T1000 (cell line): ENCODE measurements around the gene TOX2.
A peak's percentile ranks its signal among the peaks of the same experiment; 100 is the strongest.

ENCODE experiments used
- DNase-seq: peaks from one replicate; lab custom pipeline; 2025; ENCODE audit warnings: mixed read lengths; lab: John Stamatoyannopoulos, UW

The TOX2 gene

DNA sequence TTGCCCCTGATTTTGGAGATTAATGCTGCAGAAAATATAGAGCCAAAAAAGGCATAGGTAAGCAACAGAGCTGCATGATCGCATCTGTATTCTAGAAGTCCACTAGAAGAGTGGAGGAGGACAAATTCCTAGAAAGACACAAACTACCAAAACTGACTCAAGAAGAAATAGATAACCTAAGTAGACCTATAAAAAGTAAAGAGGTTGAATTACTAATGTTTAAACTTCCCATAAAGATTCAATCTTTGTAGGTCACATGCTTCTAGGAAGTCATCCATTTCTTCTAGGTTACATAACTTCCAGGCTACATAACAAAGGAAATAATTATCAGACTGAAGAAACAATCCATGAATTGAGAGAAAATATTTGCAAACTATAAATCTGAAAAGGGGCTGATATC, 187.9 kb downstream of the TOX2 start:
- no peak for DNase-seq

DNA sequence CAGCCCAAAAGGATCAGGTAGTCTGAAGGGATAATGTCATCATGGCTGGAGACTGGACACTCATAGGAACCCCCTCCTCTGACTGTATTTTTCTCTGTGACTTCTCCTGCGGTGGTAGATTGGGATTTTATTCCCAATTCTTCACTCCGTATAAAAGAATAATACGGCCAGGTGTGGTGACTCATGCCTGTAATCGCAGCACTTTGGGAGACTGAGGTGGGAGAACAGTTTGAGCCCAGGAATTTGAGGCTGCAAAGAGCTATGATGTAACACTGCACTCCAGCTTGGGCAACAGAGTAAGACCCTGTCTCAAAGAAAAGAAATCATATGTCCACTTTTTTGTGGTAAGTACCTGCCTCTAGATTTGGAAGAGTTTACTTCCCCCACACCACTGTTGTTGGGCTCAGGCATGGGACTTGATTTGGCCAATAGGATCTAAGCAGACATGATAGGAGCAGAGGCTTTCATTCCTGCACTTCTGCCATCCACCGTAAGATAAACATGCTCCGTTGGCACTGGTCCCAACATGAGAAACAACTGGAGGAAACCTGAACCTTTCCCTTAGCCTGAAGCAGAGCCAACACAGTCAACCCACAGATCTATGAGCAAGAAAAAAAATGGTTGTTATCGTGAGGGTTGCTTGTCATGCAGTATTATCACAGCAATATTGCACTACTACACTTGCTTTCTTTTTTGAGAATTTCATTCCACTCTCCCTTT, 190.3 kb downstream of the TOX2 start:
- peak; percentile 56 for DNase-seq

DNA sequence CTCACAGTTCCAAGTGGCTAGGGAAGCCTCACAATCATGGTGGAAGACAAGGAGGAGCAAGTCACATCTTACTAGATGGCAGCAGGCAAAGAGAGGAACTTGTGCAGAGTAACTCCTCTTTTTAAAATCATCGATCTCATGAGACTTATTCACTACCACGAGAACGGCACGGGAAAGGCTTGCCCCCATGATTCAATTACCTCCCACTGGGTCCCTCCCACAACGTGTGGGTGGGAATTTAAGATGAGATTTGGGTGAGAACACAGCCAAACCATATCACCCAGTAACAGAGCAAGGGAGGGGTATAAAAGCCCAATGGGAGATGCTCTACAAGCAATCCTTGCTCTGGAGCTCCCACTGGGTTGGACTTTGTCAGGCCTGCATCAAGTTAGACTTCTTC, 192.0 kb downstream of the TOX2 start:
- no peak for DNase-seq

DNA sequence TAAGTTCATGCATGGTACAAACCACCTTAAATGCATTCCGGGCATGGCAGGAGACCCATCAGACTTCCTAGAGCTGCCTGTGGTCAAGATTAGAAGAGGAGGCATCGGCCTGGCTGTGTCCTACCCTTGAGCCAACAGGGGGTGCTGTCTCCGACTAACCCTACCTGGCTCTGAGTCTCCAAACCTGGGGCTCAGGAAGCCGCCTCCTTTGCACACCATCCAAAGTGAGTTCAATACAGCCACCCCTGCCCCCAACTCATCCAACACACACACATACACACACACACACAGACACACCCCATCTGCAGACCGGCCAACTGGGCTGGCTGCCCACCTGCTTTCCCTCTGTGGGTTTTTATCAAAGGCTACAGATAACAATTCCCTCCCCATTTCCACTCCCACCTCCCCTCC, 195.3 kb downstream of the TOX2 start:
- DNase-seq, result no peak

DNA sequence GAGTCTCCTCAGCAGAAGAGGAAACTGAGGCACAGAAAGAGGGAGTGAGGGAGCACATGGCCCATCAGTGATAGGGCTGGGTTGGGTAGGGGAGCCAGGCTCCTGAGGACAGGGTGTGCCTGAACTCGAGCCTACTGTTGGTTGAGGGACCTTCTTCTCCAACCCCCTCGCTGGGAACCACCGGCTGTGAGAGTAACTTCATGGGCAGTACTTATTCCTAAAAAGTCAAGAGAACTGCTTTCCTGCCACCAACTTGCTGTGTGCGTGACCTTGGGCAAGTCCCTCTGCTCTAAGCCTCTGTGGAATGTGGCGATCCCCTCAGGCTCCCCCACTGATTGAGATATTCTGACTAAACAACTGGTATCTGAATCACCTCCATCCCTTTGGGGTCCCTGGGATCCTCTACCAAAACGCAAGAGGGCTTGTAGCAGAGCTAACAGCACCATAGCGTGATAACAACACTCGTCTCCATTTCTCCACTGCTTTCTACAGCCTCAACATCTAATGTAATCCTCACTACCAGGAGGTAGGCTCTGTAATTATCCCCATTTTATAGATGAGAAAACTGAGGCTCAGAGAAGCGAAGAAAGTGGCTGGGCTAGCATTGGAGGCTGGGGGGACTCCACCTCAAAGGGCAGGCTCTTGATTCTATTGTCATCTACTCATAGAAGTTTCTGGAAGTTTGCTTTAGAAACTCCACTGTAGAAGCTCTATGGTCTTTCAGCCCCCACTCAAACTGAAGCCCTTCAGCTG, 196.3 kb downstream of the TOX2 start:
- no peak for DNase-seq

DNA sequence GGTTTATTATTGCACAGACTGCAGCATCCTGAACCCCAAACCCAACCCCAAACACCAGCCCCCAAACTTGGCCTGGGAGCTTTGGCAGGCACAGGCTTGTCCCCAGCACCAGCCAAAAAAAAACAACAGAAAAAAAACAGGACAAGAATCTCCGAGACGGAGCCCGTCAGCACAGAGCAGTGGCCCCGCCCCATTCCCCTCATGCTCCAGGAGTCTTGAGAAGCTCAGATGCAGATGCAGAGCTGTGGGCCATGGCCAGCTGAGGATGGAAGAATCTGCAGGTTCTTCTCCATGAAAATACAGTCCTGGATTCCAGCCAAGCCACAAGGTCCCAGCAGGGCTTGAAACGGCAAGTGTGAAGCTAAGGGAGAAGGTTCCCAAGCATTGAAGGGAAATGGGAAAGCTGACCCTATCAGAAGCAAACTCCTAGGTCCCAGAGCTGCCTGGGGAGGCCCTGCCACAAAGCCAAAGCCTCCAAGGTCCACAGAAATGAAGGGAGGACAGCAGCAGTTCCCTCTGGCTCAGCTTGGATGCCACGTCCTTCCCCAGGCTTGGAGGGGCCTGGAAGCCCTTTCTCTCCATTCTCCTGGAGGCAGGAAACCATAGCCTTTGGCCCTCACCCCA, 197.2 kb downstream of the TOX2 start:
- no peak for DNase-seq

DNA sequence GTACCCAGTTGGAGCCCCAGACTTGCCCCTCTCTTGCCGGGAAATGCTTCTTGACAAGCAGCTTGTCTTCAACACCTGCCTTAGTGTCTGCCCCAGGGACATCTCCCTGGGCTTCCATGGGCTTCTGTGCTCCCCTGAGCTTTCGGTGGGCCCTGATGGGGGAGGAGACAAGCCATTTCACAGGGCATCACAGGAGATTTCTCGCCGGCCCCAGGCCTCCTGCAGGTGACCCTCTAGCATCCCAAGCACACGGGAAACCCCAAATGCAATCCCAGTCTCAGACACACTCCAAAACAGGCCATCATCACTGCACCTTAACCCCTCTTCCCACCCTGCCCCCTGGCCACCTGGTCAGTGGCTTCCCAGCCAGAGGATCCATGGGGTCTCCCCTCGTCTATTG, 197.8 kb downstream of the TOX2 start:
- DNase-seq, result no peak

DNA sequence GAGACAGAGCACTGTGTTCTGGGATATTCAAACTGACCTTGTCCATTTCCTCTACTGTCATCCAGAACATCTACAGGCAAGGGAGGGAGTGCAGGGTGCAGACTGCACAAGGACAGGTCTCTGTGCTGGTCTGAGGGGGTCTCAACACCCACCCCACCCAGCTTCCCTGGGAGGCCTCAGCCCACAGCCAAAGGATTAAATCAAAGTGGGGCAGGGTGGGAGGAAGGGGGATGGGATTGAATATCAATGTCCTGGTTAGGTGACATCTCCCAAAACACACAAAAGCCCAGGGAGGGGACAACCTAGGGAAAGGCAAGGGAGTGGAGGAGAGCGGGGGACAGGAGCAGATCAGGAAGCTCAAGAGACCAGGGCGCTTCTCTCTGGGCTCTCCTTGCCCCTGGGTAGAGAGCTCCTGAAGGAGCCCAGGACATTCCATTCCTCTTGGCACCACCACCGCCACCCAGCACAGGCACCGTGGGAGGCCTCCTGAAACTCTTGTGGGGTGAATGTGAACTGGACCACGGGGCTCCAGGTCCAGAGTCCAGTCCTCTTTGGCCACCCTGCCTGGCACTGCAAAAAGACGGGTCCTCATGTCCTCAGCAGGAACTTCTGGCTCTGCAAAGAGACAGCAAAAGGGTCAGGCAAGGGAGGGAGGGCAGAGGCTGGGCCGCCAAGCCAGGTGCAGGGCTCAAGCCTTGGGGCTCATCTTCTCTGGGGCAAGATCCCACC, 198.4 kb downstream of the TOX2 start:
- no peak for DNase-seq

DNA sequence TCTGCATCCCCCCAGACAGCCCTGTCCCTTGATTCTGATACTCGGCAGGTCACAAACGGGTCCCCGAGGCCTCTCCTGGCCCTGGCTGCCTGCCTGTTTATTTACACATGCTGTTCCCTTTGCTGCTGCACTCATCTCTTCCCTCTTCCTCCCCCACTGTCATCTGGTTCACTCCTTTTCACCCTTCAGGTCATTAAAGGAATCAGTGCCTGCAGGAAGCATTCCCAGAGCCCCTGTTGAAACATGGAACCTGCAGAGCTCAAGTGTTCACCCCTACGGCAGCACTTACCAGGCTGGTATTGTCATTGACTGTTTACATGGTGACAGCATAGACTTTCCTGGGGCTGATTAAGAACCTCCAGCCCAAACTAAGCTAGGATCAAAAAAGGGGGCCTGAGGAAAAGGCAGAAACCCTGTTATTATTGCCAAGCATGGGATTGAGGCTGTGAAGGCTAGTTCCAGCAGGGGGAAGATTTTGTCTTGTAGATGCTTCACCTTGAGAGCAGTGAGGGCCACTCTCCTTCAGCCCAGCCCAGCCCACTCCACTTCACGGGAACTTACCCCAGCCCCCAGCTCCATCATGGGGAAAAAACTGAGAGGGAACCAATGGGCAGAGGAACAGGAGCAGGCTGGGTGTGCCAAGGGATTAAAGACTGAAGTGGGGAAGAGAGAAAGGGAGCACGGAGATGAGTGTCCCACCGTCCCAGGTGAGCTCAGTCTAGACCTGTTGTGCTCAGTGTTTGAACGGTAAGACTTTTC, 199.1 kb downstream of the TOX2 start:
- no peak for DNase-seq

DNA sequence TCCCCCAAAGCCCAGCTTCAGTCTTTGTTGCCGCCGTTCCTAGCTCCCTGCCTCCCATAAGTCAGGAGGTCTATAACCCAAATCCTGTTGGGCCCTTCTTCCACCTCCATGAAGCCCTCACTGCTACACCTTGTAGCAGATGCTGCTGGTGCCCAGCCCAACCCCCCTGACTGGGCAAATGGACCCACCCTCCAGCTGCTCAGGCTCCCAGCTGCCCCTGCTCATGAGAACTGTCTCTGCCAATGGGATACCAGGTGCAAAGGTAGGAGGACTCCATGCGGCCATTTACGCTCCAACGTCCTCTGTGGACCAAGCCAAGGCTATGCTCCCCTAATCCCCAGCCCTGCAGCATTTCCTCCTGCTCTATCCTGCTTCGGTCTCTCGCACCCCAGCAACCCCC, 200.5 kb downstream of the TOX2 start:
- DNase-seq, result no peak

DNA sequence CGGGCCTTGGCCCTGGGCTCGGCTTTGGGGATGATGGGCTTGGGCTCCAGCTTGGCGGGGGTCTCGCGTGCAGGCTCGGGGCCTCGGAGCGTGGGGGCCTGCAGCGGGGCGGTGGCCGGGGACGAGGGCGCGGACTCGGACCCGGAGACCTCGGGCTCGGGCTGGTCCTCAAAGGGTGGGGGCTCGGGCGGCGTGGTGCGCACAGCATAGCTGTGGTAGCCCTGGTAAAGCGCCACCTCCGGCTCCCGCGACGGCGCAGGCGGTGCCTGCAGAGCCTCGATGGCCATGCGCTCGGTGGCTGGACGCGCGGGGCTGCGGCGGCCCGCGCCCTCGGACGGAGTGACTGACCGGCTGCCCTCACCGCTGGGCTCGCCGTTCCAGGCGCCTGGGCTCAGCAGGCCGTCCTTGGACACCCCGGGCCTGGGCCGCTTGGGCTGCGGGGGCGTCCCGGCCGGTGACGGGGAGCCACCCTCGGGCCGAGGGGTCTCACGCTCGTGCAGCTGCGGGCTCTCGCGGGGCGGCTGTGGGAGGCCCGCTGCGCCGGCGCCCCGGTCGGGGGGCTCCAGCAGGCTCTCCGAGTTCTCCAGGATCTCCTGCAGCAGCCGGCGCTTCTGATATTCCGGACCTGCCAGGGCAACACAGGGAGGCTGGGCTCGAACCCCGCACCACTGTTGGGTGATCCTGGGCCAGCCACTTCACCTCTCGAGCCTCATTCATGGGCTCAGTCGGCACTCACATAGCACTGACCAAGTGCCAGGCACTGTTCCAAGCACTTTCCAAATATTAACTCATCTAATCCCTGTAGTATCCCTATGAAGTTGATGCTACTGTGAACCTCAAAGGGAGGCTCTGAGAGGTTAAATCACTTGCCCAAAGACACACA, 201.4 kb downstream of the TOX2 start:
- DNase-seq, result no peak

DNA sequence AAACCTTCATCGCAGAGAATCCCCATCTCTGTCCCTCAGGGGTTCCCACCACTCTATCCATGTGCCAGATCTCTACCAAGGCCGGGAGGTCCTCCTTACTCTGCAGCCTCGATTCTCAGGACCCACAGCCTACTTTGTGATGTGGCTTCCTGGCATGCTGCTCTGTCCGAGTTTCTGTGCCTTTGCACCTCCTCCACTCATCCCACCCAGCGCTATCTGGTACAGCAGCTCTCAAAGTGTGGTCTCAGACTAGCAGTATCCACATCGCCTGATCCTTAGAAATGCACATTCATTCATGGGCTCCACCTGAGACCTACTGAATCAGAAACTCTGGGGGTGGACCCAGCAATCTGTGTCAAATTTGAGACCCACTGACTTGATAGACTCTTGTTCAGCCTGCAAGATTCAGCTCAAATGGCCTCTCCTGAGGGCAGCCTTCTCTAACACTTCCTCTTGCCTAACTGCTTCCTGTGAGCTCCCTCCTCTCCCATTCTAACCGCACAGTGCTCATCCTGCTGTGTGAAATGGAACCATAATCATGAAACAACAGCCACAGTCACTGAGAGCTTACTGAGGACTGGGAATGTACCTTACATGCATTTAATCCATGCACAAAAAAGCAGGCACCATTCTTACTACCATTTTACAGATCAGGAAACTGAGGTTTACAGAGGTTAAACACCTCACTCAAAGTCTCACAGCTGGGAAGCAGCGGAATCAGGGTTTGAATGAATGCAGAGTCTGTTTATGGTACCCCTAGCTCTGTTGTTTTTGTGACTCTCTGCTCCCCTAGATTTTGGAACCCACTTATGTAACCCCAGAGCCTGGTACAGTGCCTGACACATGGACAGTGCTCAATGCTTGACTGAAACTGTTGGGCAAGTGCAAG, 202.9 kb downstream of the TOX2 start:
- no peak for DNase-seq

DNA sequence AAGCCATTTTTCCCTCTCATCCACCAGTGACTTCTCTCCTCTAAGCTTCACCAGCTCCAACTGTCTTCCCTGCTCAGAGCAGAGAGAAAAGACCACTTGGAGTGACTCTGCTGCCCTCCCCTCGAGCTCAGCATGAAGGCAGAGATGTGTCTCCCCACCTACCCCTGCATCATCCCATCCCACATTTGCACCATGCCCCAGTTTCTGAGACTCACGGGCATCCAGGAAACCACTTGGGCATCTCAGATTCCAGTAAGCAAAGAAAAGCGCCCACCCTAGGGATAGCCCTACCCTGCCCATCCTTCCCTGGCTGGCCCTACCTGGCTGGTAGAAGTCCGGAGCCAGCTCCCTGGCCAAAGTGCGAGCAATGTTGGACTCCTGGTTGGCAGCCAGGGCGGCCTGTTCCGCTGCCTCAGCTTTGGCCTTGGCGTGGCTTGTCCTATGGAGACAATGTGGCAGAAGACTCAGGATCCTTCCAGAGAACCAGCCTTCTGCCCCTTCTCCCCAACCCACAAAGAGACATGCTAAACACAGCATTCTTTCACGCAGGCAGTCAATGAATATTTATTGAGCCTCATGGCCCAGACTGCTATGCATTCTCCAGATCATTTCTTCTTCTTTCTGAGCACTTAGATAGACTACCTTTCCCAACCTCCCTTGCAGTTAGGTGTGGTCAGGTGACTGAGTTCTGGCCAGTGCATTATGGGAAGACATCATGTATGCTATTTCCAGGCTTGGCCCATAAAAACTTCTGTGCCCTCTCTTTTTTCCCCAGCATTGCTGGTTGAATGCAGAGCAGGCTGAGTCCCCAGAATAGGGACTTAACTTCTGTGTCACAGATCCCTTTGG, 203.8 kb downstream of the TOX2 start:
- DNase-seq, result no peak
